Uterus (tissue), 2 donors: ENCODE data around the gene RNF151.

Experiments
- POLR2A ChIP-seq, 2 donors: fragments of 450-650 bp; IDR thresholded peaks; one replicate each; pipeline ENCODE4 v1.6.1; 2016; ENCODE audit warnings: antibody characterized with exemption in 2 of 2, mild to moderate bottlenecking in 1 of 2, moderate library complexity in 1 of 2
- TF ChIP-seq, protein P1 (sequence below), 4 experiments: fragments of 200-600 bp in 2 of 4; fragments of 450-650 bp in 2 of 4; sonication (generic) in 2 of 4; IDR thresholded peaks; one replicate each; pipeline ENCODE4 v1.5.1; 2016 to 2019; ENCODE audit warnings: antibody characterized with exemption in 4 of 4, mild to moderate bottlenecking in 2 of 4, moderate library complexity in 1 of 4

DNA sequence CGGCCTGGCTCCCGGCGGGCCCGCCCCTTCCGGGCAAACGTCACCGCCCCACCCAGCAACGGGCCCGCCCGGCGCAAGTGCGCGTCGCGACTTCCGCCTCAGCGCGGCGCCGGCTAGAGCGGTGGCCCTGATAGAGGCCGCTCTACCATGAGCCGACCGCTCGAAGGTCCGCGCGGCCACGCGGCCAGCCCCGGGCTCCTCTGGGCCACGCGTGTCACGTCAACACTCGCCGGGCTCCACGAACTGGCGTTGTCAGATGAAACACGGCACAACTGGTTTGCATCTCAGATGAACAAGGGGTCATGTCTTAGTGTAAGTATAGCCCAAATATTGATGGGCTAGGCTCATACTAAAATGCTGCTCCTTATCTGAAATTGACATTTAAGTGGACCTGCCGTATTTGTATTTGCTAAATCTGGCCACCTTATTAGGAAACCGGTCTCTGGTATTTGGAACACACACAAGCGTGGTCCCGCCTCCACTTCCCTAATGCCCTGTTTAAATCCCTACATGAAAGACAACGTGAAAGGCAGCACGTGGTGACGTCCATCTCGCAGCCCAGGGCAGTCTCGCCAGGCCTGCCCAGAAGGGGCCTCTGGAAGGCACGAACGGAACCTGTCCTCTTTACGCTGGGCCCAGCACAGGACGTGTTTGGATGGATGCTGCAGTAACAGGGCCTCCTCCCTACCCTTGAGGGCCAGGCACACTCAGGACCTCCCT is 43.3 kb downstream of the RNF151 start, which contains the start of gene ZNF598:
- TF ChIP-seq, protein P1, sequence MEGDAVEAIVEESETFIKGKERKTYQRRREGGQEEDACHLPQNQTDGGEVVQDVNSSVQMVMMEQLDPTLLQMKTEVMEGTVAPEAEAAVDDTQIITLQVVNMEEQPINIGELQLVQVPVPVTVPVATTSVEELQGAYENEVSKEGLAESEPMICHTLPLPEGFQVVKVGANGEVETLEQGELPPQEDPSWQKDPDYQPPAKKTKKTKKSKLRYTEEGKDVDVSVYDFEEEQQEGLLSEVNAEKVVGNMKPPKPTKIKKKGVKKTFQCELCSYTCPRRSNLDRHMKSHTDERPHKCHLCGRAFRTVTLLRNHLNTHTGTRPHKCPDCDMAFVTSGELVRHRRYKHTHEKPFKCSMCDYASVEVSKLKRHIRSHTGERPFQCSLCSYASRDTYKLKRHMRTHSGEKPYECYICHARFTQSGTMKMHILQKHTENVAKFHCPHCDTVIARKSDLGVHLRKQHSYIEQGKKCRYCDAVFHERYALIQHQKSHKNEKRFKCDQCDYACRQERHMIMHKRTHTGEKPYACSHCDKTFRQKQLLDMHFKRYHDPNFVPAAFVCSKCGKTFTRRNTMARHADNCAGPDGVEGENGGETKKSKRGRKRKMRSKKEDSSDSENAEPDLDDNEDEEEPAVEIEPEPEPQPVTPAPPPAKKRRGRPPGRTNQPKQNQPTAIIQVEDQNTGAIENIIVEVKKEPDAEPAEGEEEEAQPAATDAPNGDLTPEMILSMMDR (IDR thresholded peaks at IDR 0.05): peak in 2 of 4 experiments; percentile 10 to 32
- peak; percentile 66 to 87 for TF ChIP-seq POLR2A (IDR thresholded peaks at IDR 0.05)
